ENCODE data around the gene COMTD1. TPM values are rescaled to one million over a fixed set of nuclear protein-coding genes. Genes with fewer than 3 reads are reported as not detected.

The COMTD1 gene
- total RNA-seq, 1 donor from 2014 or later = 17.1 TPM

DNA sequence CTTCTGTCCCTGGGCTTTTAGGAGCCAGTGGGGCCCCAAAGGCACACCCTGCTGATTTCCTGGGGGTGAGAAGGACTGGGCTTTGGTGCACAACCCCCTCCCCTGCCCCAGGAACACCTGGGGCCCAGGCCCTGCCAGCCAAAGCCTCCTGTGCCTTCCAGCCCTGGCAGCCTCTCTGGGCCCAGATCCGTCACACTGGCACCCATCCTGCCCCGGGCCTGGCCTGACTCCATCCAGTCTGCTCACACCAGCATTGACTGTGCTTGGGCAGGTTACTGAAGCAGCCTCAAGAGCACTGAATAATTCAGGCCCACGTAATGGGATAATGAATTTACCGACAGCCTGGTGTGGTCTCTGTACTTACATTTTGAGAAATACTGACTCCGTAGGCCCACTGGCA lies 12.0 kb upstream of the COMTD1 start:
- Mint-ChIP-seq H3K27me3 (ENCODE audit: low read depth, unreplicated experiment) (peaks cover 19% of the 10 kb centered on the region), H3K4me3 (ENCODE audit: unreplicated experiment) (no peak overlapping the region), H3K36me3 (ENCODE audit: low read depth, unreplicated experiment) (peaks cover 4% of the 10 kb centered on the region), H3K9me3 (ENCODE audit: unreplicated experiment) (peaks cover 9% of the 10 kb centered on the region), H3K4me1 (ENCODE audit: low read depth, unreplicated experiment) (no peaks in the 10 kb centered on the region), H3K27ac (ENCODE audit: unreplicated experiment) (no peak overlapping the region)
- Histone ChIP-seq H3K4me1 (ENCODE audit: insufficient read depth, low read length) (no peaks in the 10 kb centered on the region), H3K9me3 (ENCODE audit: insufficient read depth, low read depth, low read length) (no peaks in the 10 kb centered on the region), H3K4me3 (ENCODE audit: insufficient read depth, low read depth, low read length) (no peak overlapping the region), H3K4me2 (ENCODE audit: low read length) (no peak overlapping the region), H3K36me3 (ENCODE audit: insufficient read depth, low read length) (no peaks in the 10 kb centered on the region), H4K20me1 (ENCODE audit: insufficient read depth, low read length) (no peaks in the 10 kb centered on the region), H2AFZ (ENCODE audit: low read depth, low read length) (no peak overlapping the region), H3K27ac (ENCODE audit: low read depth, low read length) (no peak overlapping the region), H3K9ac (ENCODE audit: low read length) (no peak overlapping the region), H3K27me3 (ENCODE audit: insufficient read depth, low read length) (no peaks in the 10 kb centered on the region), H3K79me2 (ENCODE audit: insufficient read depth, low read length) (no peaks in the 10 kb centered on the region)
- TF ChIP-seq, protein P1, sequence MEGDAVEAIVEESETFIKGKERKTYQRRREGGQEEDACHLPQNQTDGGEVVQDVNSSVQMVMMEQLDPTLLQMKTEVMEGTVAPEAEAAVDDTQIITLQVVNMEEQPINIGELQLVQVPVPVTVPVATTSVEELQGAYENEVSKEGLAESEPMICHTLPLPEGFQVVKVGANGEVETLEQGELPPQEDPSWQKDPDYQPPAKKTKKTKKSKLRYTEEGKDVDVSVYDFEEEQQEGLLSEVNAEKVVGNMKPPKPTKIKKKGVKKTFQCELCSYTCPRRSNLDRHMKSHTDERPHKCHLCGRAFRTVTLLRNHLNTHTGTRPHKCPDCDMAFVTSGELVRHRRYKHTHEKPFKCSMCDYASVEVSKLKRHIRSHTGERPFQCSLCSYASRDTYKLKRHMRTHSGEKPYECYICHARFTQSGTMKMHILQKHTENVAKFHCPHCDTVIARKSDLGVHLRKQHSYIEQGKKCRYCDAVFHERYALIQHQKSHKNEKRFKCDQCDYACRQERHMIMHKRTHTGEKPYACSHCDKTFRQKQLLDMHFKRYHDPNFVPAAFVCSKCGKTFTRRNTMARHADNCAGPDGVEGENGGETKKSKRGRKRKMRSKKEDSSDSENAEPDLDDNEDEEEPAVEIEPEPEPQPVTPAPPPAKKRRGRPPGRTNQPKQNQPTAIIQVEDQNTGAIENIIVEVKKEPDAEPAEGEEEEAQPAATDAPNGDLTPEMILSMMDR (IDR thresholded peaks at IDR 0.05; ENCODE audit: insufficient read depth, low read depth, low read length) = no peak
- no peak for TF ChIP-seq EZH2 (IDR thresholded peaks at IDR 0.05; ENCODE audit: insufficient read depth, low read length)
- DNase-seq (ENCODE audit: low read depth) (no peak), FAIRE-seq (no peak)

DNA sequence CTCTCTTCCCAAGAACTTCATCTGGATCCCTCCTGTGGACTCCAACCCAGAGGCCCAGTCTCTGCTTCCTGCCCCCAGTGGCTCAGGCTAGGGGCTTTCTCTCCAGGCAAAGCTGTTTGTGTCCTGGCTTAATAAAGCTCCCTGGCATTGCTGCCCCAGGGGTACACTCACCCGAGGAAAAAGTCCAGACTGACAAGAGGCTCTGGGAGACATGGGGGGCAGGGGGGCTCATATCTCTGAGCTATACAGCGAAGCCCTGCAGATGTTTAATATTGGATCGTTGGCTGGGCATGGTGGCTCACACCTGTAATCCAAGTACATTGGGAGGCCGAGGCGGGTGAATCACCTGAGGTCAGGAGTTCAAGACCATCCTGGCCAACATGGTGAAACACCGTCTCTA lies 10.7 kb upstream of the COMTD1 start:
- Histone ChIP-seq H3K36me3 (ENCODE audit: insufficient read depth, low read length) (no peaks in the 10 kb centered on the region), H3K27me3 (ENCODE audit: insufficient read depth, low read length) (no peaks in the 10 kb centered on the region), H2AFZ (ENCODE audit: low read depth, low read length) (no peak overlapping the region), H3K9ac (ENCODE audit: low read length) (no peak overlapping the region), H3K4me3 (ENCODE audit: insufficient read depth, low read depth, low read length) (no peak overlapping the region), H3K27ac (ENCODE audit: low read depth, low read length) (no peak overlapping the region), H4K20me1 (ENCODE audit: insufficient read depth, low read length) (no peaks in the 10 kb centered on the region), H3K4me2 (ENCODE audit: low read length) (no peak overlapping the region), H3K9me3 (ENCODE audit: insufficient read depth, low read depth, low read length) (no peaks in the 10 kb centered on the region), H3K4me1 (ENCODE audit: insufficient read depth, low read length) (no peaks in the 10 kb centered on the region), H3K79me2 (ENCODE audit: insufficient read depth, low read length) (no peaks in the 10 kb centered on the region)
- Mint-ChIP-seq H3K4me3 (ENCODE audit: unreplicated experiment) (no peak overlapping the region), H3K27me3 (ENCODE audit: low read depth, unreplicated experiment) (peaks cover 24% of the 10 kb centered on the region), H3K27ac (ENCODE audit: unreplicated experiment) (no peak overlapping the region), H3K9me3 (ENCODE audit: unreplicated experiment) (peaks cover 5% of the 10 kb centered on the region), H3K36me3 (ENCODE audit: low read depth, unreplicated experiment) (peaks cover 2% of the 10 kb centered on the region), H3K4me1 (ENCODE audit: low read depth, unreplicated experiment) (no peaks in the 10 kb centered on the region)
- no peak for FAIRE-seq
- no peak for TF ChIP-seq EZH2 (IDR thresholded peaks at IDR 0.05; ENCODE audit: insufficient read depth, low read length)
- TF ChIP-seq, protein P1 (IDR thresholded peaks at IDR 0.05; ENCODE audit: insufficient read depth, low read depth, low read length) = no peak
- DNase-seq (ENCODE audit: low read depth) = no peak

DNA sequence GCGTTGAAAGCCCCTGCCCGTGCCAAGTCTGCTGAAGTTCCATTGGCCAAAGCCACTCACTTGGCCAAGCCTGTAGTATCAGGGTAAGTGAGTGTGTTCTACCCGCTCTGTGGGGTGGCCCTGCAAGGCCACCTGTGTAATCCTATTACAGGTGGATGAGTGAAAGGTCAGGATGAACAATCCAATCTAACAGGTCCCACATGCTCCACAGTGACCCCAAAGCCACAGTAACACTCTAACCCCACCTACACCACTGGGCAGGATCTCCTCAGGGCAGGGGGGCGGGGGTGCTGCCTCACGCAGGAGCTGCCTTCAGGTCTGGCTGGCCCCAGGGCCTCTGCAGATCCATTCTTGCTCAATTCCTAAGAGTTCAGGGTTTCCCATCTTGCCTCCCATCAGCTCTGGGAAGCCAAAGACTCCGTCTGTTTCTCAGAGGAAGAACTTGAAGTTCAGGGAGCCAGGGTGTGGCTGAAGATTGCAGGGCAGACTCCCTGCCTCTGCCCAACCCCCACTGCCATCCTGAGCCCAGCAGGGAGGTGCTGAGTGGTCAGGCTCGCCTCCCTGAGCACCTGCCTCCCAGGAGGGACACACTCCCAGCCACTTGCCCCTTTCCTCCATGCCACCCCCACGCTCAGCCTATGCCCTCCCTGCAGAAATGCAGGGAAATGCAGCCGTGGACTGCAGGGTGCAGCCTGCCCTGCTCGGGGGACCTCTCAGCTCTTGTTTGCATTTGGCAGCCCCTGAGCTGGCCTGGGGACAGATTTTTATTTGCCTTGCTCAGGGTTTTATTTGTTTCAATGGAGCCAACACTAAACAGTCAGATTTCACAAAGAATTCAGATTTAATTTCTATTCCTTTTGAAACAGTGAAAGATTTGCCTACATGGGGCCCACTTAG lies 9.8 kb upstream of the COMTD1 start:
- Histone ChIP-seq H2AFZ (ENCODE audit: low read depth, low read length) (no peak overlapping the region), H3K36me3 (ENCODE audit: insufficient read depth, low read length) (no peaks in the 10 kb centered on the region), H3K4me3 (ENCODE audit: insufficient read depth, low read depth, low read length) (no peak overlapping the region), H3K9ac (ENCODE audit: low read length) (no peak overlapping the region), H3K4me1 (ENCODE audit: insufficient read depth, low read length) (no peaks in the 10 kb centered on the region), H3K4me2 (ENCODE audit: low read length) (no peak overlapping the region), H3K27me3 (ENCODE audit: insufficient read depth, low read length) (no peaks in the 10 kb centered on the region), H4K20me1 (ENCODE audit: insufficient read depth, low read length) (no peaks in the 10 kb centered on the region), H3K79me2 (ENCODE audit: insufficient read depth, low read length) (no peaks in the 10 kb centered on the region), H3K27ac (ENCODE audit: low read depth, low read length) (no peak overlapping the region), H3K9me3 (ENCODE audit: insufficient read depth, low read depth, low read length) (no peaks in the 10 kb centered on the region)
- Mint-ChIP-seq H3K4me3 (ENCODE audit: unreplicated experiment) (no peak overlapping the region), H3K36me3 (ENCODE audit: low read depth, unreplicated experiment) (peaks cover 2% of the 10 kb centered on the region), H3K27me3 (ENCODE audit: low read depth, unreplicated experiment) (peaks cover 24% of the 10 kb centered on the region), H3K4me1 (ENCODE audit: low read depth, unreplicated experiment) (no peaks in the 10 kb centered on the region), H3K27ac (ENCODE audit: unreplicated experiment) (no peak overlapping the region), H3K9me3 (ENCODE audit: unreplicated experiment) (peaks cover 2% of the 10 kb centered on the region)
- no peak for TF ChIP-seq EZH2 (IDR thresholded peaks at IDR 0.05; ENCODE audit: insufficient read depth, low read length)
- TF ChIP-seq, protein P1 (IDR thresholded peaks at IDR 0.05; ENCODE audit: insufficient read depth, low read depth, low read length) = no peak
- DNase-seq (ENCODE audit: low read depth) (no peak), FAIRE-seq (no peak)
